NCI-H446 treated with DMSO at 0.1 percent for 48 hours (cell line): ENCODE measurements around the gene NCAPG2.
"Not testable (repeated sequence)": the region's sequence is repeated elsewhere in the genome, so short reads cannot be mapped to it uniquely, and the experiment has no call there.

Source experiments
- DNase-seq: peaks from one replicate; lab custom pipeline; 2025; lab: John Stamatoyannopoulos, UW

Gene NCAPG2

DNA sequence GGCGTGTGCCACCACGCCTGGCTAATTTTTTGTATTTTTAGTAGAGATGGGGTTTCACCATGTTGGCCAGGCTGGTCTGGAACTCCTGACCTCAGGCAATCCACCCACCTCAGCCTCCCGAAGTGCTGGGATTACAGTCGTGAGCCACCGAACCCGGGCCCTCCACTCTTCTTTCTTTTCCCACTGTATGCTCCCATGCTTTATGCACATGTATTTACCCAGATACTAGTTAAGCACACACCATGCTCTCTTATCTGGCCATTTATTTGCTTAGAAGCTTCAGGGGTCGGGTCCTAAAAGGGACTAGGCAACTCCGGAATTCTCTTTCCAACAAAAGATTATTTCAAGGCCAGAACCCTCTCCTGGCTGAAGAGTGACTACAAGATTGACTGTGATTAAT, 78.3 kb downstream of the NCAPG2 start:
- not testable (repeated sequence) for DNase-seq

DNA sequence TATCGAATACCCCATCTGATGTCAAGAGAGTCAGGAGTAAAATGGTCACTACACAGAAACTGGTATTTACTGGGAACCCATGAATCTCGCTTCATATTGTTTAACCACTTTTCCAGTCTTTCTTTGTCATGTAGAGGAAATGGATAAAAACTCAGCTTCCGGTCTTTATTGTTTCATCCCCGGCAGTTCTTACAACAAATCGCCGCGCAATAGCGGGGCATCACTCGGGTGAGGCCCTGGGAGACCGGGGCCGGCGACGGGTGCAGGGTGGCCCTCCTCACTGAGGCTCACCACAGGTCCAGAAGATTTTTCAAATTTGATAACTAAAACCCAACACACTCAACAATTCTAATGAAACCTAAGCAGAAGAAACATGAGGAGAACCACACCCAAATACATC, 81.4 kb downstream of the NCAPG2 start:
- no peak for DNase-seq

DNA sequence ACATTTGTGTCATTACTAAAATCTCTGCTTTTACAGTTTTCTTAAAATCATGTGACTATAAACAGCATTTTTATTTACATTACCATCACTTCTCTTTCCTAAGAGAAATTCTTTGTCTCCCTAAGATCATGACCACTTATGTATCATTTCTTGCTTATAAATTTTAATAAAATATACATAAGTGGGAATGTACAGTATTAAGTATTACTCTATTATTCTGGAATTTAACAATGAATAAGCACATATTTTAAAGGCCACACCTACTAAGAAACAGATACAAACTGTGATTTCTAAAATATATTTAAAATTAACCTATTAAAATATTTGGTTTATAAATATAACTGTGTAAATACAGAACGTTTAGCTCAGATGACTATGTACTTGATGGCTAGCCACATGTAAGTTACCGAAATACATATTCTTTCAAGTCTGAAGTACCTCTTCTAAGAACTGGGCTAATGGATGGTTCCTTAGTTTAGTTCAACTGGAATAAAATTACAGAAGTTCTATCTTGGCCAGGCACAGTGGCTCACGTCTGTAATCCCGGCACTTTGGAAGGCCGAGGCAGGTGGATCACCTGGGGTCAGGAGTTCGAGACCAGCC, 83.7 kb downstream of the NCAPG2 start:
- no peak for DNase-seq

DNA sequence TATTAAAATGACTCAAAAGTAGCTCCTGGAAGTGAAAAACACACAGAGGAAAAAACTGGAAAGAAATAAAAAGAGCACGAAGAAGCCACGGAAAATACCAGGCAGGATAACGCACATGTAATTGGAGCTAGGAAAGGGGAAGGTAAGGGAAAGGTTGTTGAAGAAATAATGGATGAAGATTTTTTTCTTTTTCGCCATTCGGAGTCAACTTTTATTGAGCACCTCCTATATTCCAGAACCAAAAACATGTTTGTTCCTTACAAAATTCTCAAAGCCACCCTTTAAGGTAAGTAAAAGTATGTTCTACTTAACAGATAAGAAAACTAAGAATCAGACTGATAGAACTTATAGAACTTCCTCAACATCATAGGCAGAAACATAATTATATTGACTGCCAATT, 84.2 kb downstream of the NCAPG2 start:
- no peak for DNase-seq

DNA sequence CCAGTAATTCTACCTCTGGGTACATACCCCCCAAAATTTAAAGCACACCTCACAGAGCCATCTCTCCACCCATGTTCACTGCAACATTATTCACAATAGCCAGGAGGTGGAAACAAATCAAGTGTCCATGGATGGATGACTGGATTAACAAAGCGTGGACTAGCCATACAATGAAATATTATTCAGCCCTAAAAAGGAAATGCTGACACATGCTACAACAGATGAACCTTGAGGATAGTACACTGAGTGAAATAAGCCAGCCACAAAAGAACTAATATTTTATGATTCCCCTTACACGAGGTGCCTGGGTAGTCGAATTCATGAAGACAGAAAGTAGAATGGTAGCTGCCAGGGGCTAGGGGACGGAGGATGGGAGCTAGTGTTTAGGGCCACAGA, 85.9 kb downstream of the NCAPG2 start:
- no peak for DNase-seq

DNA sequence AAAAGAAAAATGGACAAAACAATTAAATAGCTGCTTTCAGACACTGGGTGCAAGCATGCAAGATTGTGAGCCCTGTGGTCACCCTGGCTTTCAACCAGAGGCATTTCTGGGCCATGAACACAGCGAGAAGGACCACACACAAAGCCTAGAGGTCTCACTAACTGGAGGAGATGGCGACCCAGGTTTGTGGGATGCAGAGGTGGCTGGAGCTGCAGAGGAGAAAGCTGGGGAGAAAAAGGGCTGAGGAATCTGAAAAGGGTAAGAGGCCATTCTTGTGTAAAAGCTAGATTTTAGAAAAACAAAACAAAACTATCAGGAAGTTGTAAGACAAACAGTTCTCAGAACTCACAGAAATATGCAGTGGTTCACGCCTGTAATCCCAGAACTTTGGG, 86.9 kb downstream of the NCAPG2 start:
- no peak for DNase-seq

DNA sequence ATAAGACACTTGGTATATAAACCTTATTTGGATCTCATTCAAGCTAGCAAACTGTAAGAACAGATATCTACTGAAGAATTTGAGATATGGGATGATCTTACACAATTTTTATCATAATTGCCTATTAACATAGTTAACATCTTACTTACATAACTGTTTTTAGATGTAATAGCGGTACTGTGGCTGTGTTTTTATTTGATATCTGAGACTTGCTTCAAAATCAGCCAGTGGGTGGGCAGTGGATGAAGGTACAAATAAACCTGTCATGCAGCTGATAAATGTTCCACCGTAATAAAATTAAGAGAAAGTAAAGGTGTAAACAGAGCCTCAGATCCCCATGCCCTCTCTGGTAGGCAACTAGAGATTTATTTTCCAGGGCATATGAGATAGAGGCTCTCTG, 88.6 kb downstream of the NCAPG2 start:
- DNase-seq: no peak

DNA sequence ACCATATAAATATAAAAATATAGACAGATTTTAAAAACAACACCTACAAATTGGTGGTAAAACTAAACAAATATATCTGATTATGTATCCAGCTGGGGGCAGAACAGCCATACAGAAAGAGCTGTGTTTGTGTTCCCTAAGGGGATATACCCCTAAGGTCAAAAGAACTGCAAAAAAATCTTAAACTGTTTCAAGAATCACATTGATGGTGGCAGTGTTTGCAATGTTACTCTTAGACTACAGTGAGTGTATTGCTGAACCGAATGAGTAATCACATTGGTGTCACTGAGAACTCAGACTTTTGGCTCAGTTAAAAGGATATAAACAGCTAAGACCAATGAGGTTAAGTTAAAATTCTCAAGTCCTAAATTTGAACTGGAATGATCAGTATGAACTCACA, 89.9 kb downstream of the NCAPG2 start:
- no peak for DNase-seq

DNA sequence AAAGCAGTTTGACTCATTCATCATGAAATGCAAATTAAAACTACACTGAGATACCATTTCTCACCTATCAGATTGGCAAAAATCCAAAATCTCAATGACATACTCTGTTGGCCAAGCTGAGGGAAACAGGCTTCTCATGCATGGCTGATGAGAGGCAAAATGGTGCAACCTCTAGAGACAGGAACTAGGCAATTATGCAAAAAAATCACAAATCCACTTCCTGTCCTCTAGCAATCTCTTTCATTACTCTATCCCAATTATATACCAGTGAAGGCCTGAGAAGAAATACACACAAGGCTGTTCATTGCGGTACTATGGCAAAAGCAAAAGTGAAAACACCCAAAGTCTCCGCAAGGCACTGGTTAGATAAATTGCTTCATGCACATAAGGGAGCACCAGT, 91.1 kb downstream of the NCAPG2 start:
- DNase-seq: no peak

DNA sequence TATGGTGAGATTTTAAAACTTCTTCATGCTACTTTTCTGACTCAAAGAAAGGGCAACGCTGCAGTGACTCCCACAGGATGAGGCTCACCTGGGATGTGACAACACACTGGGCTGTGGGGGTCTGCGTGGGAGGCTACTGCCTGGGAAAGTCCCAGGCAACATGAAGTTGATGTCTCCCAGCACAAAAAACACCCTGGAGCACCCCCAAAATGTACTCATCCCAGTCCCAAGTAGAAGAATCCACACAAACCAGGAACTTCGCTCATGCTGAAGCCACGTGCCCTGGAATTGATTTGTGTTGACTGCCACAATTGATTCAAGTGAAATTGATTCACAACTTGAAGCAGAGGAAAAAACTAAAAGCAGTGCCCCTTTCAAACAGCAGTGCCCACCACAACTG, 92.1 kb downstream of the NCAPG2 start:
- DNase-seq: no peak

DNA sequence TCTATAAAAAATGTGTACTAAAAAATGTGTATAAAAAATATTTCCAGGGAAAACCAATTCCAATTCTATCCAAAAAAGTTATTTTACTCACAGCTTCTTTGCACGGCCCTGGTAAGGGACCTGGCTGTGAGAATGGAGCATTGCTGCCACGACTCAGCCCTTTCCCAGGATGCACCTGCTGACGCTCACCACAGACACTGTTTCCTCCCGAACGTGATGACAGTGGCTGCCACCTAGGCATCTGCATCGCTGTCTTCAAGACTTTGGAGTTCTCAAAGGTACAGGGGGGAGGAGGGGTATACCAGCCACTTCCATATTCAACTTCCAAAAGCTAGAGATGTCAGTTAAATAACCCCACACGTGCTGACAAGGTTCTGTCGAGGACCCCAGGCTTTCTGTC, 93.1 kb downstream of the NCAPG2 start:
- no peak for DNase-seq

DNA sequence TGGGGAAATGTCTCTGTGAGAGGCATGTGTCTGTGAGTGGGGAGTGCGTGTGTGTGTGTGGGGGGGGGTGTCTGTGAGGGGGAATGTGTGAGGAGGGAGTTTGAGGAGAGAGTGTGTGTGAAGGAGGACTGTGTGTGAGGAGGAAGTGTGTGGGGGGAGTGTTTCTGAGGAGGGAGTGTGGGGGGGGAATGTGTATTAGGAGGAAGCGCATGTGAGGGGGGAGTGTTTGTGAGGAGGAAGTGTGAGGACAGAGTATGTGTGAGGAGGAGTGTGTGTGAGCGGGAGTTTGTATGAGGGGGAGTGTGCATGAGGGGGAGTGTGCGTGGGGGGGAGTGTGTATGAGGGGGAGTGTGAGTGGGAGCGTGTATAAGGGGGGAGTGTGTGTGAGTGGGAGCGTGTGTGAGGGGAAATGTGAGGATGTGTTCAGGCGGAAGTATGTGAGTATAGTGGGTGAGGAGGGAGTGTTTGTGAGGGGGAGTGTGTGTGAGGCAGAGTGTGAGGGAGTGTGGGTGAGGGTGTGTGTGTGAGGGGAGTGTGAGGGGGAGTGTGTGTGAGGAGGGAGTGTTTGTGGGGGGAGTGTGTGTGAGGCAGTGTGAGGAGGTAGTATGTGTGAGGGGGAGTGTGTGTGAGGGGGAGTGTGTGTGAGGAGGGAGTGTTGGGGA, 95.2 kb downstream of the NCAPG2 start:
- no peak for DNase-seq

DNA sequence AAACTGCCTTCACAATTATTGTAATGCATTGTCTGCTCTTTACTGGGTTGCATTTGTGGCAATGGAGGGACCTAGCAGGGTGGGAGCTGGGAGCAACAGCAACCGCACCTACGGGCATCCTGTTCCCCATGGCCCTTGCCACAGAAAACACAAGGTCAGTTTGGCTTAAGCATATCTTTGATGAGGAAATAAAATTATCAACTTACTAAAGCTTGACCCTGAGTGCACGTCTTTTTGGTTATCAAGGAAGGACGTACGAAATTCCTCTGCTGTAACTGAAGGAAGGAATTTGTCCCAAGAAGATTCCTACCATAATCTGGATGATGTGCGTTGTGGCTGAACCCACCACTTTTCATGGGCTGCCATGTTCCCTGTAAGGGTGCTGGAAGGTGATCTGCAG, 97.0 kb downstream of the NCAPG2 start:
- DNase-seq: no peak

DNA sequence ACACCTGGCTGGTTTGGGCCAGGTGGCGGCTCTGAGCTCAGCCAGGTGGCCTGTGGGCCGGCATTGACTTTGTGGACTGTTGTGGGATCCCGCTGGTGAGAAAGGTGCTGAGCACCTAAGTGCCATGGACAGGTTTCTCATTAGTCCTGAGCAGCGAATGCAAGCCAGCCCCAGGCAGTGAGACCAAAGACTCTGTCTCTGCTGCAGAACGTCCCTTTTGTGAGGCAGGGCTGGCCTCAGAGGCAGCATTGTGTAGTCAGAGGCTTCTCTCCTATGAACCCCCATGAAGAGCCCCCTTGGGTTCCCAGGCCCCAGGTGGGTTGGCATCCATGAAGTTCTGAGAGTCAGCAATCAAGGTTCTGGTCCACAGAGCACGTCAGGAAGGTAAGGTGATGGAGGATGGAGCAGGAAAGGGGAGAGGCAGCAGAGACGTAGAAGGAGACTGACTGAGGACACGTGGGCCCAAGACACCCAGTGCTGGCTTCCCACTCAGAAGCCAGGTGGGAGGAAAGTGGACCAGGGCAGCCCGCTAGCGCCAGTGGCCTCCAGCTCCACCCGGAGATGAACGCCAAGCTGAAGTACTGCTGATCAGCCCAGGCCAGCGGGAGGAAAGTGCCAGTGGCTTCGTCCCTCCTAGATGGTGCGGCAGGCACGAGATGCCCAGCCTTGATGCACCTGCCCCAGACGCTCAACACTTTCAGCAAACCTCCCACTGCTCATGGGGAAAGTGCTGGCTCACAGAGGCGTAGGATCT, 97.8 kb downstream of the NCAPG2 start:
- DNase-seq: no peak

DNA sequence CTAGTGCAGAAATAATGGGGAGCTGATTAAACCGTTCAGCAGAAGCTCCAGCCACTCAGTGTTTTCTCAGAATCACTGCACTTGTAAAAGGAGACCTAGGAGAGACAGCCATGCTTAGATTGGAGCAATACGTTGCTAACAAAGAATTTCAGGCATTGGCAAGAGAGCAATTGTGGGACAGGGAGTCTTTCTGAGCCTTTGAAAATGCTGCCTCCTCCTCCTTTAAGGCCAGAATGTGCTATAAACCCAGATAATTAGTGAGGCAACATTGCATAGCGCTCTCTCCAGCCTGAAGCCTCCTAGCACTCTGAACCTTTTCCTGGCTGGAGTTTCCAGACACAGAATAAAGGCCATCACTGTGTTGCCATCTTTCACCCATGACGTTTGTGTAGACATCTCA, 98.5 kb downstream of the NCAPG2 start:
- DNase-seq: no peak

DNA sequence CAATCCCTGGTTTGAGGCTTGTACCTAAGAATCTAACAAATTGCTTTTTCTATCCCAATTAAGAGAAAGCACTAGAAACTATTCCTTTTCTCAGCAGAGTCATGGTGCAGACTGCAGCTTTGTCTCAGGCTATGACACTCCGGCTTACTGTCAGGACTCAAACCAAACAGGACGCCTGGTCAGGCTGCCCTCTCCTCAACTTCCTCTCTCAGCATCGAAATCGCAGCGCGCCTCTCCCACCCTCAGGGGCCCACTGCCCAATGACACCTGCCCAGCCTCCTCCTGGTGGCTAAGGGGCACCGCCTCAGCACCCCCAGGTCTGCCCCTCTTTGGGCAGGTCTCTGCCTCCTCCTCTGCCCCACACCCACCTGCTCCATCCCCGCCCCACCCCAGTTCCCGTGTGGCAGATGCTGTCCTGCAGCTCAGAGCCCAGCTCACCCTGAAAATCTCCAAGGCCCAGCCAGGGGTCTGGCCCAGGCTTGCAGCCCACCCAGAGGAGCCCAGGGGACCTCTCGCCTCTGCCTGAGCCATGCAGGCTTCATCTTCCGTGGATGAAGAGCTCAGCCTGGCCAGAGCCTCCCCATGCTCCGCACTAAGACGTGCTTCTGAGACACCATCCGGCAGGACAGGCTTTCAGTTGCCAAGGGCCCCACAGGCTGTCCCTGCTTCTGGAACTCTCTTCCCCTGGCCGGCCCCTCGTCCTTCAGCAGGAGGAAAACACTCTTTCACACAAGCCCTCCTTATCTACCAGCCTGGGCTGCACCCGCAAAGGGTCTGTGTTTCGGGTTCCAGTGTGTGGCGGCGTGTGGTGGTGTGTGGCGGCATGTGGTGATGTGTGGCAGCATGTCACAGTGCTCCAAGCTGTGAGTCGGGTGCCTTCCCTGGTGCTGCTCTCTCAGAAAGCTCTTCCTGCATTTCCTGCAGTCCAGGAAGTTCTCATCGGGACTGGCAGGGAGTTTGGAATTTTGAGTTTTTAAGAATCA, 100.5 kb downstream of the NCAPG2 start:
- DNase-seq: no peak

DNA sequence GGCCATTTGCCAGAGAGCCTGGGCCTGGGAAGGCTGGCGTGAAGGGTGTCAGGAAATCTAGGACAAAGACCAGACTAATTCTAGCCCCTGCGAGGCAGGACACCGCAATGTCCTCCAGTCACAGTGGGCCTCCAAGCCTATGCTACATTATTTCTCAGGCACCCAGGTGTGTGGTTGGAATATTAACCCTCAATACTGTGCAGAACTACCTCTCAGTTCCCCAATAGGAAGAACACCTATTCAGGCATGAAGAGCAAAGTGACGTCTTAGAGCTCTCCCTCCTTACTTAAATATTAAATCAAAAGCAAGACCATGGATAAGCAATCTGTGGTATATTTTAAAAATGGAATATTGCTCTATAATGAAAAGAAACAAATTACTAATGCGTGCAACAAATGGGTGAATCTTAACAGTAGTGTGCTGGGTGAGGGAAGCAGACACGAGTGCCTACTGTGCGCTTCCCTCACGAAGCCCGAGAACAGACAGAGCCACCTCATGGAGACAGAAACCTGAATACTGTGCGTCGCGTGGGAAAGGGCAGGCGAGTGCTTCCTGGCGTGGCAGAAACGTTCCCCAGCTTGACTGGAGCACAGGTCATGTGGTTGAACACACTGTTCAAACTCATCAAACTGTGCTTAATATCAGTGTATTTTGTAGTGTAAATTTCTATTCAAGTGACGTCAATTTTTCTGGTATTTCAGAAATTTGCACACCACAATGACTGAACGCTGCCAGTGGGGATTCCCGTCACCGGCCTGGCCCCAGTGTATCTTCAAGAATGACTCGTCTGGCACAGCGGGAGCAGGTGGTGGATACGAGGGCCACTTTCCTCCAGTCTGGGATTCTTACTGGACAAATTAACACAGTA, 101.5 kb downstream of the NCAPG2 start:
- no peak for DNase-seq

DNA sequence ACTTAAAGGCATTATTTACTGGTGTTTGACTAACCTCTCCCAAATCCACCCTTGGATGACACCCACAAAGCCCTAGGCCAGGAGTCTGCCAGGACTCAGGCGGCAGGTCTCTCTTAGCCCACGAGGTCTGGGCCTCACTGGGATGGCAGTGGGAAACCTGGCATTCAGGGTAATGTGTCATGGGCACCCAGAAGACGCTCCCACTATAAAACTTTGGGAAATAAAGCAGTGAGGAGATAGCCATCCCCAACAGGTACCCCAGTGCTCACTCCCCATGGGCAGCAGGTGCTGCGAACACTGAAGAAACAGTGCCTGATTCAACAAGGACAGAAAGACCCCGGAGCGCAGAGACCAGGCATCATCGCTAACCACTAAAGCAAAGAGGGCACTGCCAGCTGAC, 102.6 kb downstream of the NCAPG2 start:
- no peak for DNase-seq

DNA sequence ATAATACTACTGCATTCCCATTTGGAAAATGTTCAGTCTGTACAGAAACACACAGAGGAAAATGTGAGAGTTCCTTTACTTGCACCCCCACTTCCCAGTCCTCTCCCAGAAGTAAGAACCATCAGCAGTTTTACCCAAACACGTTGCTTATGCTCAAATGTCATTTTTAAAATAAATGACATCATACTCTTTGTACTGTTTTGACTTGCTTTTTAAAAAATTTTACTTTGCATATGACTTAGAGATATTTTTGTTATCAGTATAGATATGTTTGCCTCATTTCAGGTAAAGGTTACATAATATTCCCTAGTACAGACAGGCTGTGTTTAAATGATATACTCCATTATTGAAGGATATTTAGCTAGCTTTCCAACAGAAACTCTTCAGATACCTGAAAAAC, 103.5 kb downstream of the NCAPG2 start:
- no peak for DNase-seq

DNA sequence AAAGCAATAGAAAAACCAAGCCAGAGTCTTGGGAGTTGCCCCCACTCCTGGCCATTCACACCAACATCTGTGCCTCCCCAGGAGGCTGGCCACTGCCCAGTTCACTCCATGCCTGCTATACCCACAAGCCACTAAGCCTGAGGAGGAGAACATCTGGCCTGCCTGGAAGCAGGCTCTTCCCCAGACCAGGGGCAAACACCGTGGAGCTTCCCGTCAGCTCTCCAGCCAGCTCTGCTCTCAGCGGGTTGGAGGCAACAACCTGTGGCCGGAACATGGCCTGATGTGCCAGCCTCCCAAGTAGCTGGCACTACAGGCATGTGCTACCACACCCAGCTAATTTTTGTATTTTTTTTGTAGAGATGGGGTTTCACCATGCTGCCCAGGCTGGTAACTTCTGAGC, 107.9 kb downstream of the NCAPG2 start:
- DNase-seq: no peak

DNA sequence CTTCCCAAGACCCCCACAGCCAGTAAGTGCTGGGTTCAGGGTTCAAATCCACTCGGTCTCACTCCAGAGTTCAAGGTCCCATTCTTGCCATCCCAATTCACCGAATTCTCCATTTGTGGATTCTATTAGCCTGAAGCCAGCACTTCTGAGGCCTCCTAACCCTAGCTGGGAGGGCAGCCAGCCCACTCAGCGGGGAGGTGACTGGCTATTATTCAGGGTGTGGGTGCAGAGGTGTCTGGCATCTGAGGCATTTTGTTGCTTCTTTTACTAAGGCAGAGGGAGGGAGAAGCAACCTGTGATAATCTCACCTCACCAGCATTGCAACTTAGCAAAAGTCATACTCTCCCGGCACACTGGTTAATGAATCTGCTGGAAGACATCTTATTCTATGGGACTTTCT, 108.3 kb downstream of the NCAPG2 start:
- DNase-seq: no peak
